Measurements from ENCODE around the gene MYO1A.
A peak's percentile ranks its signal among the peaks of the same experiment; 100 is the strongest.
"Not testable (repeated sequence)": the region's sequence is repeated elsewhere in the genome, so short reads cannot be mapped to it uniquely, and the experiment has no call there.

The MYO1A gene

DNA sequence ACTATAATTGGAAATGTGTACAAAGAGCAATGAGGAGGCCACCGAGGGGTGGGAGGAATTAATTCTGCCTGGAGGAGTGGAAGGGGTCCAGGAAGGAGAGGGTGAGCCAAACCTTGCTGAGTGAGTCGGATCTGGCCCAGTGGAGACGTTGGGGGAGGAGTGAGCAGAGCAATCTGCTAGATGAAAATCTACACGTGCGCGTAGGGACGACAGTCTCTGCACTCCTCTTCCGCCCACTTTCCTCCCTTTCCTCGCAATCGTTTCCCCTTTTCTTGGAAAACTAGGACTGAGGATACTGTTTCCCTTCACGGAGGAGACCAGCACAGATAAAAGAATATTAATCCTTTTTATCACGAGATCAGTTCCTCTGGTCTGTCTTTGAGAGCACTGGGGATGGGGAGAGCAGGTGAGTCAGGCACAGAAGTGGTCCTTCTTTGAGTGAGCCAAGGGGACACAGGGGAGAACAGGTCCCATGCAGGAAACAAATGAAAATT, 36.1 kb upstream of the MYO1A start:
- Histone ChIP-seq H3K9me3 (ENCODE audit: control insufficient read depth, insufficient read depth, low read depth, low read length) (no peaks in the 10 kb centered on the region), H3K9ac (ENCODE audit: low read length) (peak overlapping the region; percentile 67)

DNA sequence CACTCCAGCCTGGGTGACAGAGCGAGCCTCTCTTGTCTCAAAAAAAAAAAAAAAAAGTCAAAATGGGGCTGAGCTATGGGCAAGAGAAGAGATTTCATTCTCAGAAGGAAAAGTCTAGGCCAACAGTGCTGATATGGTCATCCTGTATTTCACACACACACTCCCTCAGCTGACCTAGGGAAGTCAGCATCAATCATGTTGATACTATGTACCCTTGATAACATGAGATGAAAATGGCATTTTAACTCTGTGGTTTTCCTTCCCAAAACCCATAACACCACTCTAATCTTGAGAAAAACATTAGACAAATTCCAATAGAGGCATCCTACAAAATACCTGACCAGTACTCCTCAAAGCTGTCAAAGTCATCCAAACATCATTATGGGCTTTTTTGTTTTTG, 30.9 kb upstream of the MYO1A start:
- no peak overlapping the region for H3K9ac ChIP-seq (ENCODE audit: low read length)
- H3K27ac ChIP-seq (ENCODE audit: low read depth, low read length) = no peak overlapping the region
- no peaks in the 10 kb centered on the region for H3K9me3 ChIP-seq (ENCODE audit: control insufficient read depth, insufficient read depth, low read depth, low read length)
- peaks cover 3% of the 10 kb centered on the region for H3K36me3 ChIP-seq (ENCODE audit: control insufficient read depth, insufficient read depth, low read length)
- no peak overlapping the region for H3K4me3 ChIP-seq (ENCODE audit: low read depth, low read length)
- peaks cover 9% of the 10 kb centered on the region for H3K4me1 ChIP-seq (ENCODE audit: control insufficient read depth, insufficient read depth, low read length)
- no peaks in the 10 kb centered on the region for H3K27me3 ChIP-seq (ENCODE audit: control insufficient read depth, insufficient read depth, low read length)

More for the DNA sequence above, 36.1 kb upstream of the MYO1A start:
- H3K4me3 ChIP-seq (ENCODE audit: low read depth, low read length) = peak overlapping the region; percentile 81
- H3K36me3 ChIP-seq (ENCODE audit: control insufficient read depth, insufficient read depth, low read length) = peaks cover 5% of the 10 kb centered on the region
- H3K4me1 ChIP-seq (ENCODE audit: control insufficient read depth, insufficient read depth, low read length) = peaks cover 21% of the 10 kb centered on the region
- no peak overlapping the region; the same call in 1 of the 2 replicates for H3K27ac ChIP-seq (ENCODE audit: low read depth, low read length)
- no peaks in the 10 kb centered on the region for H3K27me3 ChIP-seq (ENCODE audit: control insufficient read depth, insufficient read depth, low read length)

DNA sequence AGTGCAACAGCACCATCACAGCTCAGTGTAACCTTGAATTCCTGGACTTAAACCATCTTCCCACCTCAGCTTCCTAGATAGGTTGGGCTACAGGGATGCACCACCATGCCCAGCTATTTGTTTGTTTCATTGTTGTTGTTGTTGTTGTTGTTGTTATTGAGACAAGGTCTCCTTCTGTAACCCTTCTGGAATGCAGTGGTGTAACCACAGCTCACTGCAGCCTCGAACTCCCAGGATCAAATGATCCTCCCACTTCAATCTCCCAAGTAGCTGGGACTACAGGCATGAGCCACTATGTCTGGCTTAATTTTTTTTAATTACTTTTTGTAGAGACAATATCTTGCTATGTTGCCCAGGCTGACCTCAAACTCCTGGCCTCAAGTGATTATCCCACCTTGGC, 29.9 kb upstream of the MYO1A start:
- Histone ChIP-seq H3K36me3 (ENCODE audit: control insufficient read depth, insufficient read depth, low read length) (peaks cover 3% of the 10 kb centered on the region), H3K9ac (ENCODE audit: low read length) (no peak overlapping the region), H3K9me3 (ENCODE audit: control insufficient read depth, insufficient read depth, low read depth, low read length) (no peaks in the 10 kb centered on the region), H3K27me3 (ENCODE audit: control insufficient read depth, insufficient read depth, low read length) (no peaks in the 10 kb centered on the region), H3K4me3 (ENCODE audit: low read depth, low read length) (no peak overlapping the region), H3K27ac (ENCODE audit: low read depth, low read length) (no peak overlapping the region), H3K4me1 (ENCODE audit: control insufficient read depth, insufficient read depth, low read length) (no peaks in the 10 kb centered on the region)

DNA sequence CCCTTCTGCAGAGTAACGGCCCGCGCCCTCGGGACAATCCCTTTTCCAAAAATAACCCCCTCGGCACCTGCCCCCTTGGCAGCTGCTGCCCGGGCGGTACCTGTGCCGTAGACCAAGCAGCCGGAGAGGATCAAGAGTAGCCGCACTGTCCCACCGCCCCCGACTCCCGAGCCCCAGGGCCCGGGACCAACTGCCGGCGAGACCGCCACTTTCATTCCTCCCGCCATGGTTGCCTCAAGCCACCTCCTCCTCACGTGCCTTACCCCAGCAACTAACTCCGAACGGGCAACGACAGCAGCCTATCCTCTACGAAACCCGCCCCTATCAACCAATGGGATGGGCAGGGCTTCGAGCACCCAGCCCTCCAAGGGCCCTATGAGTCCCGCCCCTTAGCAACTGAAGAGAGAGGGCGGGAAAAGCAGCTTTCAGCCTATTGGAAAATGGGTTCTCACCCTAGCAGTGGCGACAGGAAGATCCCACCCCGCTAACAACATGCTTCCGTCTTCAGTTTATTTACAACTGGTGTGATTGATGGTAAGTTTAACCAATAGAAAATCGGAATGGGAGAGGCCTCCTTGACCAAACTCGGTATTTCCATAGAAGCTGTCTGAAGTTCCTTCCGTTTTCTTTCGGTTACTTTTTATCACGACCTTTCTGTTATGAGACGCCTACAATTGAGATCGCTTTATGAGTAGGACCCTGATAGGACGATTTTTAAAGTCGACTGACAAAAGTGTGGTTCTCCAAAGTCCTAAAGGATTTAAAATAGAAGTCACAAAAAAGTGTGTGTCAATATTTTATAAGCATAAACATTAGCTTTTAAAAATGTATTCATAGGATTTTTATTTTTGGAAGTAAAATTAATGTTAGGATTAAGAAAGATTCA, 28.8 kb upstream of the MYO1A start, which contains the start of gene NEMP1:
Gene NEMP1, minus strand, starts transcription at position 273 of the 886 bp plus-strand sequence. Its CDS starts 46 bp downstream, at position 227.
- Histone ChIP-seq H3K4me3 (ENCODE audit: low read depth, low read length) (peak within 1 kb of the TSS; percentile 69), H3K27me3 (ENCODE audit: control insufficient read depth, insufficient read depth, low read length) (no peaks in the 10 kb centered on the region), H3K27ac (ENCODE audit: low read depth, low read length) (peak within 1 kb of the TSS; percentile 77), H3K4me1 (ENCODE audit: control insufficient read depth, insufficient read depth, low read length) (no peaks in the 10 kb centered on the region), H3K9ac (ENCODE audit: low read length) (peak within 1 kb of the TSS; percentile 86), H3K36me3 (ENCODE audit: control insufficient read depth, insufficient read depth, low read length) (peaks cover 3% of the 10 kb centered on the region), H3K9me3 (ENCODE audit: control insufficient read depth, insufficient read depth, low read depth, low read length) (no peaks in the 10 kb centered on the region)

- peaks cover 39% of the 10 kb centered on the region for H3K36me3 ChIP-seq (ENCODE audit: control insufficient read depth, insufficient read depth, low read length)
- not testable (repeated sequence) for H3K9me3 ChIP-seq (ENCODE audit: control insufficient read depth, insufficient read depth, low read depth, low read length); H3K27me3 ChIP-seq (ENCODE audit: control insufficient read depth, insufficient read depth, low read length); H3K4me1 ChIP-seq (ENCODE audit: control insufficient read depth, insufficient read depth, low read length); H3K27ac ChIP-seq (ENCODE audit: low read depth, low read length); H3K4me3 ChIP-seq (ENCODE audit: low read depth, low read length); H3K9ac ChIP-seq (ENCODE audit: low read length)
Observed at GRCh38 chr12:57073566-57074450, 23.9 kb upstream of the MYO1A start.

GRCh38 chr12:57072661-57073060, 22.7 kb upstream of the MYO1A start:
- no peaks in the 10 kb centered on the region for H3K9me3 ChIP-seq (ENCODE audit: control insufficient read depth, insufficient read depth, low read depth, low read length)
- no peak overlapping the region for H3K4me3 ChIP-seq (ENCODE audit: low read depth, low read length)
- no peak overlapping the region for H3K9ac ChIP-seq (ENCODE audit: low read length)
- peaks cover 50% of the 10 kb centered on the region for H3K36me3 ChIP-seq (ENCODE audit: control insufficient read depth, insufficient read depth, low read length)
- no peaks in the 10 kb centered on the region for H3K4me1 ChIP-seq (ENCODE audit: control insufficient read depth, insufficient read depth, low read length)
- H3K27me3 ChIP-seq (ENCODE audit: control insufficient read depth, insufficient read depth, low read length) = no peaks in the 10 kb centered on the region
- H3K27ac ChIP-seq (ENCODE audit: low read depth, low read length) = no peak overlapping the region

DNA sequence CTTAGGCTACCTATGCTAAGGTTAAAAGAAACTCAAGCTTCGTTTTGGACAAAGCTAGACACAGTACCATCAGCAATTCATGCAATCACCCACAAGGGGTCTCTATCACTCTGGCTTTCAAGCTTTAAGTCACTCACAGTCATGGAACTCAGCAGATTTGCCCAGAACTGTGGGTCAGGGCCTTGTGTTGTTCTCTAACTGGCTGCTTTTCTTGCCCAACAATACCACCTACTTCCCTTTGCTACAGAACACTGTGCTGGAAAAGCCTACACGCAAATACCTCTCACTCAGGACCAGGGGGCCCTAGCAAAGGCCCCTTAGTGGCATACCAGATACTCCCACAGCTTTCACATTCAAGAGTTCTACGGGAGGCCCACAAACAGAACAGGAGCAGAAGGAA, 19.6 kb upstream of the MYO1A start:
- no peak overlapping the region for H3K9ac ChIP-seq (ENCODE audit: low read length)
- no peak overlapping the region for H3K4me3 ChIP-seq (ENCODE audit: low read depth, low read length)
- H3K4me1 ChIP-seq (ENCODE audit: control insufficient read depth, insufficient read depth, low read length) = no peaks in the 10 kb centered on the region
- H3K9me3 ChIP-seq (ENCODE audit: control insufficient read depth, insufficient read depth, low read depth, low read length) = no peaks in the 10 kb centered on the region
- no peaks in the 10 kb centered on the region for H3K27me3 ChIP-seq (ENCODE audit: control insufficient read depth, insufficient read depth, low read length)
- H3K36me3 ChIP-seq (ENCODE audit: control insufficient read depth, insufficient read depth, low read length) = peaks cover 72% of the 10 kb centered on the region
- H3K27ac ChIP-seq (ENCODE audit: low read depth, low read length) = no peak overlapping the region

- Histone ChIP-seq H3K27me3 (ENCODE audit: control insufficient read depth, insufficient read depth, low read length) (no peaks in the 10 kb centered on the region), H3K9ac (ENCODE audit: low read length) (no peak overlapping the region), H3K9me3 (ENCODE audit: control insufficient read depth, insufficient read depth, low read depth, low read length) (no peaks in the 10 kb centered on the region), H3K27ac (ENCODE audit: low read depth, low read length) (no peak overlapping the region), H3K4me3 (ENCODE audit: low read depth, low read length) (no peak overlapping the region), H3K36me3 (ENCODE audit: control insufficient read depth, insufficient read depth, low read length) (peaks cover 84% of the 10 kb centered on the region), H3K4me1 (ENCODE audit: control insufficient read depth, insufficient read depth, low read length) (no peaks in the 10 kb centered on the region)
Observed at GRCh38 chr12:57066245-57066644, 16.3 kb upstream of the MYO1A start.

- Histone ChIP-seq H3K27me3 (ENCODE audit: control insufficient read depth, insufficient read depth, low read length) (no peaks in the 10 kb centered on the region), H3K36me3 (ENCODE audit: control insufficient read depth, insufficient read depth, low read length) (peaks cover 85% of the 10 kb centered on the region), H3K4me1 (ENCODE audit: control insufficient read depth, insufficient read depth, low read length) (no peaks in the 10 kb centered on the region), H3K9me3 (ENCODE audit: control insufficient read depth, insufficient read depth, low read depth, low read length) (no peaks in the 10 kb centered on the region), H3K4me3 (ENCODE audit: low read depth, low read length) (no peak overlapping the region), H3K9ac (ENCODE audit: low read length) (no peak overlapping the region), H3K27ac (ENCODE audit: low read depth, low read length) (no peak overlapping the region)
Observed at GRCh38 chr12:57063991-57064685, 14.2 kb upstream of the MYO1A start.

- Histone ChIP-seq H3K4me3 (ENCODE audit: low read depth, low read length) (no peak overlapping the region), H3K27me3 (ENCODE audit: control insufficient read depth, insufficient read depth, low read length) (no peaks in the 10 kb centered on the region), H3K36me3 (ENCODE audit: control insufficient read depth, insufficient read depth, low read length) (peaks cover 75% of the 10 kb centered on the region), H3K9ac (ENCODE audit: low read length) (no peak overlapping the region), H3K27ac (ENCODE audit: low read depth, low read length) (no peak overlapping the region), H3K4me1 (ENCODE audit: control insufficient read depth, insufficient read depth, low read length) (no peaks in the 10 kb centered on the region), H3K9me3 (ENCODE audit: control insufficient read depth, insufficient read depth, low read depth, low read length) (no peaks in the 10 kb centered on the region)
Observed at GRCh38 chr12:57058454-57058853, 8.5 kb upstream of the MYO1A start.

Measured in HUES6 (cell line).